K562 (cell line): ENCODE data around the gene TOR1B. TPM values are rescaled to one million over a fixed set of nuclear protein-coding genes. Genes with fewer than 3 reads are reported as not detected.

Experiments
- ATF1 ChIP-seq, 2 experiments: fragments of 450-650 bp in 1 of 2; IDR thresholded peaks; 2 replicates each; pipeline ENCODE4 v1.6.1; 2016; ENCODE audit warnings: missing compliant biosample characterization in 1 of 2, missing genetic modification characterization in 1 of 2
- DPF2 ChIP-seq: fragments of 450-650 bp; IDR thresholded peaks from 2 replicates; pipeline ENCODE4 v1.6.1; 2016
- EGR1 ChIP-seq: fragments of 450-650 bp; conservative IDR thresholded peaks from 2 replicates; pipeline ENCODE4 v1.6.1; 2017; ENCODE audit warnings: mild to moderate bottlenecking
- HDAC1 ChIP-seq, 2 experiments: fragments of 450-650 bp; IDR thresholded peaks; 2 replicates each; pipeline ENCODE4 v1.6.1; 2016 to 2017; ENCODE audit warnings: inconsistent platforms in 1 of 2, mild to moderate bottlenecking in 1 of 2, moderate library complexity in 1 of 2
- KDM2B ChIP-seq: fragments of 250-450 bp; sonication (Bioruptor Pico); IDR thresholded peaks from 2 replicates; pipeline ENCODE4 v1.8.0; 2021; ENCODE audit warnings: mild to moderate bottlenecking, moderate library complexity
- LARP7 ChIP-seq: fragments of 450-650 bp; IDR thresholded peaks from 2 replicates; pipeline ENCODE4 v1.6.1; 2016
- NFIC ChIP-seq: fragments of 450-650 bp; IDR thresholded peaks from 2 replicates; pipeline ENCODE4 v1.6.1; 2017; ENCODE audit warnings: mild to moderate bottlenecking, inconsistent platforms
- POLR2G ChIP-seq: fragments of 200-400 bp; formaldehyde crosslinking; IDR thresholded peaks from 2 replicates; pipeline ENCODE4 v1.6.1; 2017; ENCODE audit warnings: low read depth, mild to moderate bottlenecking, antibody characterized with exemption, low read length, moderate library complexity
- SAFB ChIP-seq: fragments of 200-400 bp; formaldehyde crosslinking; IDR thresholded peaks from 2 replicates; pipeline ENCODE4 v1.6.1; 2017; ENCODE audit warnings: low read depth, low read length, borderline replicate concordance
- SP1 ChIP-seq: sonication (generic); formaldehyde crosslinking; IDR thresholded peaks from 2 replicates; pipeline ENCODE4 v1.8.1; 2022; ENCODE audit warnings: mild to moderate bottlenecking, missing genetic modification reagents
- TBL1XR1 ChIP-seq, 2 experiments: IDR thresholded peaks; 2 replicates each; pipeline ENCODE4 v1.6.1; 2012; ENCODE audit warnings: improper control_type of control experiment in 2 of 2, low read length in 2 of 2, mild to moderate bottlenecking in 1 of 2
- UBTF ChIP-seq, 2 experiments: IDR thresholded peaks; 2 replicates each; pipeline ENCODE4 v1.6.1; 2012; ENCODE audit warnings: improper control_type of control experiment in 2 of 2, low read depth in 2 of 2, low read length in 2 of 2, borderline replicate concordance in 1 of 2
- ZC3H4 ChIP-seq: sonication (generic); formaldehyde crosslinking; IDR thresholded peaks from 2 replicates; pipeline ENCODE4 v1.9.0; 2021; ENCODE audit warnings: missing genetic modification reagents, borderline replicate concordance
- ZEB2 ChIP-seq: fragments of 450-650 bp; IDR thresholded peaks from 2 replicates; pipeline ENCODE4 v1.6.1; 2016
- polyA plus RNA-seq, 8 experiments: library from polyadenylated mRNA; depleted of rRNA in 4 of 8; stranded (reverse) in 5 of 8; unstranded in 3 of 8; fragments of >200 nt; fragmentation: Nextera tagmentation in 2 of 8; fragmentation: Illumina TruSeq in 1 of 8; extraction: Ambion mirVana in 2 of 8; extraction: Trizol in 1 of 8; gene quantifications; 2 replicates each; pipeline versions ENCODE4 v1.2.1 to v1.2.3, GENCODE V29; 2011 to 2014; ENCODE audit warnings: inconsistent platforms in 1 of 8, missing spikeins in 1 of 8
- total RNA-seq, 7 experiments: library from RNA; depleted of rRNA in 6 of 7; stranded (reverse); fragments of >200 nt in 6 of 7; fragmentation: Illumina TruSeq in 2 of 7; extraction: Trizol in 2 of 7; gene quantifications; 2 replicates each; pipeline versions ENCODE4 v1.2.1 to v1.2.3, GENCODE V29; 2011 to 2021; ENCODE audit warnings: low replicate concordance in 1 of 7
- TF ChIP-seq, protein P1 (sequence below): fragments of 200-800 bp; sonication (Bioruptor generic); IDR thresholded peaks from 2 replicates; pipeline ENCODE4 v1.6.1; 2017; ENCODE audit warnings: missing genetic modification characterization, missing compliant biosample characterization
- TF ChIP-seq, protein P2 (sequence below): sonication (generic); formaldehyde crosslinking; IDR thresholded peaks from 2 replicates; pipeline ENCODE4 v1.8.0; 2022; ENCODE audit warnings: mild to moderate bottlenecking, missing genetic modification reagents, borderline replicate concordance
- TF ChIP-seq, protein P3 (sequence below): conservative IDR thresholded peaks from 2 replicates; pipeline ENCODE4 v1.6.1; 2011; ENCODE audit warnings: low read depth, mild to moderate bottlenecking, low read length; ENCODE audit not compliant: control insufficient read depth
- TF ChIP-seq, protein P4 (sequence below): fragments of 250-450 bp; sonication (Bioruptor Pico); IDR thresholded peaks from 2 replicates; pipeline ENCODE4 v1.4.0; 2020; ENCODE audit warnings: mild to moderate bottlenecking

TOR1B gene
- total and polyA plus RNA-seq, 9 of the 15 experiments (the other 6 are each of a cell fraction or from before 2014, with no cell fraction given): 4.2 to 36.5 (median 24.6) TPM

GRCh38 chr9:129802833-129803675 lies at the start of gene TOR1B (continued):
- TF ChIP-seq EGR1 (peak; percentile 99), NFIC (peak; percentile 31; the same call in 1 of the 2 replicates), ATF1 (CRISPR knock-in tag; IDR thresholded peaks at IDR 0.05) (peak; percentile 22; the same call in 1 of the 2 replicates), ATF1 (tag; IDR thresholded peaks at IDR 0.05) (peak; percentile 97), DPF2 (peak; percentile 62), ZEB2 (peak; percentile 75), HDAC1 (IDR thresholded peaks at IDR 0.05) (peak in 1 of 2 experiments; percentile 94; a peak in 2 of 4 replicates), SAFB (0 out of 2 replicates have a peak, but pooled peaks have one; percentile 29), LARP7 (no peak), UBTF (IDR thresholded peaks at IDR 0.05; ENCODE audit: borderline replicate concordance in 1 of 2, low read depth in 2 of 2, low read length in 2 of 2) (peak; percentile 97 to 99), KDM2B (CRISPR knock-in tag) (peak; percentile 91), ZC3H4 (CRISPR knock-in tag) (no peak; the same call in 1 of the 2 replicates), POLR2G (peak; percentile 99), SP1 (CRISPR knock-in tag) (peak; percentile 97), TBL1XR1 (IDR thresholded peaks at IDR 0.05; ENCODE audit: low read length in 2 of 2) (peak in 1 of 2 experiments; percentile 52; a peak in 1 of 4 replicates)
- TF ChIP-seq, protein P1, sequence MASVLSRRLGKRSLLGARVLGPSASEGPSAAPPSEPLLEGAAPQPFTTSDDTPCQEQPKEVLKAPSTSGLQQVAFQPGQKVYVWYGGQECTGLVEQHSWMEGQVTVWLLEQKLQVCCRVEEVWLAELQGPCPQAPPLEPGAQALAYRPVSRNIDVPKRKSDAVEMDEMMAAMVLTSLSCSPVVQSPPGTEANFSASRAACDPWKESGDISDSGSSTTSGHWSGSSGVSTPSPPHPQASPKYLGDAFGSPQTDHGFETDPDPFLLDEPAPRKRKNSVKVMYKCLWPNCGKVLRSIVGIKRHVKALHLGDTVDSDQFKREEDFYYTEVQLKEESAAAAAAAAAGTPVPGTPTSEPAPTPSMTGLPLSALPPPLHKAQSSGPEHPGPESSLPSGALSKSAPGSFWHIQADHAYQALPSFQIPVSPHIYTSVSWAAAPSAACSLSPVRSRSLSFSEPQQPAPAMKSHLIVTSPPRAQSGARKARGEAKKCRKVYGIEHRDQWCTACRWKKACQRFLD (CRISPR knock-in tag): 0 out of 2 replicates have a peak, but pooled peaks have one; percentile 16
- TF ChIP-seq, protein P2, sequence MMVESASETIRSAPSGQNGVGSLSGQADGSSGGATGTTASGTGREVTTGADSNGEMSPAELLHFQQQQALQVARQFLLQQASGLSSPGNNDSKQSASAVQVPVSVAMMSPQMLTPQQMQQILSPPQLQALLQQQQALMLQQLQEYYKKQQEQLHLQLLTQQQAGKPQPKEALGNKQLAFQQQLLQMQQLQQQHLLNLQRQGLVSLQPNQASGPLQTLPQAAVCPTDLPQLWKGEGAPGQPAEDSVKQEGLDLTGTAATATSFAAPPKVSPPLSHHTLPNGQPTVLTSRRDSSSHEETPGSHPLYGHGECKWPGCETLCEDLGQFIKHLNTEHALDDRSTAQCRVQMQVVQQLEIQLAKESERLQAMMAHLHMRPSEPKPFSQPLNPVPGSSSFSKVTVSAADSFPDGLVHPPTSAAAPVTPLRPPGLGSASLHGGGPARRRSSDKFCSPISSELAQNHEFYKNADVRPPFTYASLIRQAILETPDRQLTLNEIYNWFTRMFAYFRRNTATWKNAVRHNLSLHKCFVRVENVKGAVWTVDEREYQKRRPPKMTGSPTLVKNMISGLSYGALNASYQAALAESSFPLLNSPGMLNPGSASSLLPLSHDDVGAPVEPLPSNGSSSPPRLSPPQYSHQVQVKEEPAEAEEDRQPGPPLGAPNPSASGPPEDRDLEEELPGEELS: 0 out of 2 replicates have a peak, but pooled peaks have one; percentile 45
- TF ChIP-seq, protein P3, sequence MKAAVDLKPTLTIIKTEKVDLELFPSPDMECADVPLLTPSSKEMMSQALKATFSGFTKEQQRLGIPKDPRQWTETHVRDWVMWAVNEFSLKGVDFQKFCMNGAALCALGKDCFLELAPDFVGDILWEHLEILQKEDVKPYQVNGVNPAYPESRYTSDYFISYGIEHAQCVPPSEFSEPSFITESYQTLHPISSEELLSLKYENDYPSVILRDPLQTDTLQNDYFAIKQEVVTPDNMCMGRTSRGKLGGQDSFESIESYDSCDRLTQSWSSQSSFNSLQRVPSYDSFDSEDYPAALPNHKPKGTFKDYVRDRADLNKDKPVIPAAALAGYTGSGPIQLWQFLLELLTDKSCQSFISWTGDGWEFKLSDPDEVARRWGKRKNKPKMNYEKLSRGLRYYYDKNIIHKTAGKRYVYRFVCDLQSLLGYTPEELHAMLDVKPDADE: peak; percentile 96
- TF ChIP-seq, protein P4, sequence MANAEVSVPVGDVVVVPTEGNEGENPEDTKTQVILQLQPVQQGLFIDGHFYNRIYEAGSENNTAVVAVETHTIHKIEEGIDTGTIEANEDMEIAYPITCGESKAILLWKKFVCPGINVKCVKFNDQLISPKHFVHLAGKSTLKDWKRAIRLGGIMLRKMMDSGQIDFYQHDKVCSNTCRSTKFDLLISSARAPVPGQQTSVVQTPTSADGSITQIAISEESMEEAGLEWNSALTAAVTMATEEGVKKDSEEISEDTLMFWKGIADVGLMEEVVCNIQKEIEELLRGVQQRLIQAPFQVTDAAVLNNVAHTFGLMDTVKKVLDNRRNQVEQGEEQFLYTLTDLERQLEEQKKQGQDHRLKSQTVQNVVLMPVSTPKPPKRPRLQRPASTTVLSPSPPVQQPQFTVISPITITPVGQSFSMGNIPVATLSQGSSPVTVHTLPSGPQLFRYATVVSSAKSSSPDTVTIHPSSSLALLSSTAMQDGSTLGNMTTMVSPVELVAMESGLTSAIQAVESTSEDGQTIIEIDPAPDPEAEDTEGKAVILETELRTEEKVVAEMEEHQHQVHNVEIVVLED (CRISPR knock-in tag): peak; percentile 41
